CD4-positive, alpha-beta T cell treated with Interleukin-10 for 1 hour (primary cell): ENCODE results near the gene UNC13B.
"Not testable (repeated sequence)": the region's sequence is repeated elsewhere in the genome, so short reads cannot be mapped to it uniquely, and the experiment has no call there.

Source experiments
- DNase-seq: peaks from one replicate; pipeline ENCODE4 v3.0.0-alpha.2; 2020

The UNC13B gene

DNA sequence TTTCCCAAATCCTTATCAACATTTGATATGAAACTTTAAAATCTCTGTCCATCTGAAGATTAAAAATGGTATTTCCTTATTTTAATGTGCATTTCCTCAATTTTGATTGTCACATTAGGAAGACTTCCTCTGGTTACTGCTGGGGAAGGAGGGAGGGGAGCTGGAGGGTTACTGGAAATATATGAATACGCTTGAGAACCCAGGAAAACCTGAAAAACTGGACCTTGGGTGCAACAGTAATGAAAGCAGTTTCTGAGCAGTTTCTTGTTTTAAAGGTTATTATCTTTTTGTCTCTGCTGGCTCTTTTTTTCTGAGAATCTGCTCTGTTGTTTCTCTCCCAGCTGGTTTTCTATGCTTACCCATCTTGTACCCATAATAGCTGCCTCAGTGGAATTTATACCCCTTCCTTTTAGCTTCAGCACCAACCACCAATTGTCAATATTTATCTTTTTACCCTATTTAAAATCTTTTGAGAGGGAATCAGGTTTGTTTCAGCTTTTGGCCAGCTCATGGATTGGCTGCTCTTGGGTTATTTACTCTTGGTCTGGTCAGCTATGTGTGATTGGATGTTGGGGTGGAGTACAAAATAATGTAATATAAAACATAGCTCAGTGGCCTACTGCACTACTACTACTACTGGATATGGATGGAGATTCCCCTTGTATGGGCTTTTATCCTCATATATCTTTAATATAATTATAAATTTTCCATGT, 67.4 kb downstream of the UNC13B start:
- no peak for DNase-seq

DNA sequence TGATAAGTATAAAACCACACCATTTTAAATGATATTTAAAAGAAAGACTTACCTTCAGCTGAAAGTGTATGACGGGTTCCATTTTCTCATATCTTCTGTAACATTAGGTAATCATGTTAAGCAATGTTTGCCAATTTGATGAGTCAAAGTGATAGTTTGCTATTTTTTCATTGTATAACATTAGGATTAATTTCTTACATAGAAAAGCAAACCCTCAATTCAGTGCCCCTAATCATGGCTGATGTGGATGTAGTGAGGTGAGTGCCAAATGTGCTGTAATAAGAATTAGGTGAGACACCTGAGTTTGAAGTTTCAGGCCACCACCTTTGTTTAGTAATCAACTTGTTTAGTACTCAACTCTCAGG, 68.0 kb downstream of the UNC13B start:
- no peak for DNase-seq

DNA sequence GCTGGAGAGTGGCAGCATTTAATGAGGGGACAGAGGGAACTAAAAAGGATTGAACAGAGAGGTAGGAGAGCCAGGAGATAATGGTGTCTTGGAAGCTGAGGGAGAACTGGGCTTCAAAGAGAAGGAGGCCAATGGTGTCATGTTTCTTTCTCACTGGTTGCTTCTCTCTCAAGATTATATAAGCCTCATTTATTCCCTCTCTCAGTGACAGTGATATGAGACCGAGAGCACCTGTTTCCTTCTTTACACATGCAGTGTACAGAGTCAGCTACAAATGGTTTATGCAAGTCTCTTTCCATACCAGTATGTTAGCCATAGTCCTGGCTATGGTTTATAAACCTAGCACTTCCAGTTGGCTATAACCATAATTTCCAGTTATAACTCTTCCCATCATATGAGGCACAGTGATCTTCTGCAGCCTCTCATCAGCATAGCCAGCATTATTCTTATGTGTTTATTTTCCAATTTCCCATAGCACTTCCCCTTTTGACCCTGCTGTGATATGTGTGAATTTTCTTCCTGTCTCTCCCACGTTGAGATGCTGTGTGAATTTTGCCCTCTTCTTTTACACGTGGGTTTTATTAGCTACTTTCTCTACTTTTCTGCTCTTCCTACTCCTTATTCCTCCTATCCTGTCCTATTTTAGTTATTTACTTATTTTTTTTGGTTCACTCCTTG, 71.2 kb downstream of the UNC13B start:
- DNase-seq, result no peak

DNA sequence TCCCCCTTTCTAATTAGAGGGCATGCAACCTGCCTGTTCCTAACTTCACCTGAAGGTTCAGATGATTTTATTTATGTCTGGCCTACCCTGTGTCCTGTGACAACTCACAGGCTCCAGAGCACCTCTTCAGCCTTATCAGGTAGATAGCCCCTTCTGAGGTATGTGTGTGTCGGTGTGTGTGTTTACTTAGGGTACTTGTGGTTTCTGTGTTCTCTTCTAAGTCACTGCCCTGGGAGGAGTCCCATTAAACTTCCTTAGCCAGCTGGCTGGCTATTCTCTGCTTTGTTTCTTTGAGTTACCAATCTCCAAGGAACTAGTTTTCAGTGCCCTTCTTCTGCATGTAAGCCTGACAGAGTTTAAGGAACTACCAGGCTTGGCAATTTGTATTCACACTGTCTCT, 74.9 kb downstream of the UNC13B start:
- DNase-seq, result no peak

DNA sequence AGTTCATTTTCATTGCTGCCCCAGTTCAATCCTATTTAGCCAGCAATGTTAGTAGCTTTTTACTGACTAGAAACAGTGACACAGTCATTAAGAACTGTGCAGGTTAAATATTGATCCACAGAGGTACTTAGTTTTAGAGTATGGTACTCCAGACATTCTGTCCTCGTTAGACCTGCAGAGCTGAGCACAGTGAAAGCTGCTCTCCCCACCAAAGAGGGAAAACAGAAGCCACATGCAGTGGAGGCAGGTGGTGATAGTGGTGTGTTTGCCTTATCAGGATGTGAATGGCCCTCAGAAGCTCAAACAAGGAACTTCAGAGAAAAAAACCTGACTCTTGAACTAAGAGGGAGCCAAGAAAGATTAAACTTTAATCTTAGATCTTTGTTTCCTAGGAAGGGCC, 75.5 kb downstream of the UNC13B start:
- no peak for DNase-seq

DNA sequence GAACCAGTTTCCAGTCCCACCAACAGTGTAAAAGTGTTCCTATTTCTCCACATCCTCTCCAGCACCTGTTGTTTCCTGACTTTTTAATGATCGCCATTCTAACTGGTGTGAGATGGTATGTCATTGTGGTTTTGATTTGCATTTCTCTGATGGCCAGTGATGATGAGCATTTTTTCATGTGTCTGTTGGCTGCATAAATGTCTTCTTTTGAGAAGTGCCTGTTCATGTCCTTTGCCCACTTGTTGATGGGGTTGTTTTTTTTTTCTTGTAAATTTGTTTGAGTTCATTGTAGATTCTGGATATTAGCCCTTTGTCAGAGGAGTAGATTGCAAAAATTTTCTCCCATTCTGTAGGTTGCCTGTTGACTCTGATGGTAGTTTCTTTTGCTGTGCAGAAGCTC, 84.1 kb downstream of the UNC13B start:
- DNase-seq, result not testable (repeated sequence)

DNA sequence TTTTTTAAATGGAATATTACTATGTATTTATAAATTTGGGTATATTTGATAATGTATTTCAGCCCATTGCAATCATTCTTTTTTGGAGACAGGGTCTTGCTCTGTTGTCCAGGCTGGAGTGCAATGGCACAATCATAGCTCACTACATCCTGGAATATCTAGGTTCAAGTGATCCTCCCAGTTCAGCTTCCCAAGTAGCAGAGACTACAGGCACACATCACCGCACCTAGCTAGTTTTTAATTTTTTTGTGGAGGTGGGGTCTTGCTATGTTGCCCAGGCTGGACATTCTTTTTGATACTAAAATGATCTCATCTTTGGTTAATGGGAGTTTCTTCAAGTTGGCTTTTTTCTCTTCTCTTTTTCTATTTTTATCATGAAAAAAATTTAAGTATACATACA, 91.3 kb downstream of the UNC13B start:
- DNase-seq, result no peak

DNA sequence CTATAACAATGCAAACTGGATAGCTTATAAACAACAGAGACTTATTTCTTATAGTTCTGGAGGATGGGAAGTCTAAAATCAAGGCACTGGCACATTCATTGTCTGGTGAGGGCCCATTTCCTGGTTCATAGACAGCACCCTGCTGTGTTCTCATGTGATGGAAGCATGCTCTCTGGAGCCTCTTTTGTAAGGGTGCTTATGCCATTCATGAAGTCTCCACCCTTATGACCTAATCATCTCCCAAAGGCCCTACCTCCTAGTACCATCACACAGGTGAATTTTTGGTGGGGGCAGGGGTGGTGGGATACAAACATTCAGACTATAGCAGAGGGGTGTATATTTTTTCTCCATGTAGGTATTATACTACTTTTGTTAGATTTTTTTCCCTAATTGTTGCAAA, 92.4 kb downstream of the UNC13B start:
- DNase-seq, result no peak

DNA sequence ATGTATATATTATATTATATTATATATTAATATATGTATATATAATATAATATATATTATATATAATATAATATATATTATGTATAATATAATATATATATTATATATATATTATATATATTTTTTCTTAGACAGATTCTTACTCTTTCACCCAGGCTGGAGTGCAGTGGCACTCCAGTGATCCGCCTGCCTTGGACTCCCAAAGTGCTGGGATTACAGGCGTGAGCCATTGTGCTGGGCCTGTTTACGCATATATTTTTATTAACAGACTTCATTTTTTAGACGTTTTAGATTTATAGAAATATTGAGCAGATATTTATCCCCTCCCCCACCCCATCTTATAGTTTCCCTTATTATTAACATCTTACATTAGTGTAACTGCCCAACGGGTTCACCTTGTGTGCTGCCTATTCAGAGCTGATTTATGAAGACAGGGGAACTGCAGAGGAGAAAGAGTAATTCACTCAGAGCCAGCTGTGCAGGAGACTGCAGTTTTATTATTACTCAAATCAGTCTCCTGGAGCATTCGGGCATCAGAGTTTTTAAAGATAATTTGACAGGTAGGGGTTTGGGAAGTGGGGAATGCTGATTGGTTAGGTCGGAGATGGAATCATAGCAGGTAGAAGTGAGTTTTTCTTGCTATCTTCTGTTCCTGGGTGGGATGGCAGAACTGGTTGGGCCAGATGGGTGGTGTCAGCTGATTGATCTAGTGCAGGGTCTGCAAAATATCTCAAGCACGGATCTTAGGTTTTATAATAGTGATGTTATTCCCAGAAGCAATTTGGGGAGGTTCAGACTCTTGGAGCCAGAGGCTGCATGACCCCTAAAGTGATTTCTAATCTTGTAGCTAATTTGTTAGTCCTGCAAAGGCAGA, 93.4 kb downstream of the UNC13B start:
- no peak for DNase-seq

DNA sequence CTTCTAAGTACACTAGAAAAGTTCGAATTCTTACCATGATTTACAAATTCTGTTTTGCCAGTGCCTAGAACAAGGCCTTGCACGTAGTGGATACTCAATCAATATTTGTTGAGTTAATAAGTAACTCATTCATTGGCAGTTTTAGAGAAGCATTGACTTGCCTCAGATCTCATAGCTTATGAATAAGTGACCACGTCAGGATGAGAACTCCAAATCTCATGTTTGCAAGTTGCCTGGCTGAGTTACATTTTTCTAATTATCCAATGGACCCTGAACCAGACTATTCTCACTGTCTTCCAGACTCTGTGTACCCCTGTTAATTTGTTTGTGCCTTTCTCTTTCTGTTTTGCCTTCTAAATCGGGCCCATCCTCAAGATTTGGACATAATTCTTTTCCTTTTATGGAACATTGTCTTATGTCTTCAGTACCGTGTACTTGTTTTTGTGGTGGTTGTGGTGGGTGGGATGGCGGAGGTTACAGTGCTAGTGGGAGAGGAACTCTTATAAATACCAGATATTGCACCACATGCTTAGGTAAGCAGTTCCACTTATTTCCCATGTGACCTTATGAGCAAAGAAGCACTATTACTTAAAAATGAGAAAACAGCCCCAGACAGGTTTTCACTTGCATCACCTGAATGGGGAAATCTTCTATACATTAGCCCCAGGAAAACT, 96.3 kb downstream of the UNC13B start:
- no peak for DNase-seq

DNA sequence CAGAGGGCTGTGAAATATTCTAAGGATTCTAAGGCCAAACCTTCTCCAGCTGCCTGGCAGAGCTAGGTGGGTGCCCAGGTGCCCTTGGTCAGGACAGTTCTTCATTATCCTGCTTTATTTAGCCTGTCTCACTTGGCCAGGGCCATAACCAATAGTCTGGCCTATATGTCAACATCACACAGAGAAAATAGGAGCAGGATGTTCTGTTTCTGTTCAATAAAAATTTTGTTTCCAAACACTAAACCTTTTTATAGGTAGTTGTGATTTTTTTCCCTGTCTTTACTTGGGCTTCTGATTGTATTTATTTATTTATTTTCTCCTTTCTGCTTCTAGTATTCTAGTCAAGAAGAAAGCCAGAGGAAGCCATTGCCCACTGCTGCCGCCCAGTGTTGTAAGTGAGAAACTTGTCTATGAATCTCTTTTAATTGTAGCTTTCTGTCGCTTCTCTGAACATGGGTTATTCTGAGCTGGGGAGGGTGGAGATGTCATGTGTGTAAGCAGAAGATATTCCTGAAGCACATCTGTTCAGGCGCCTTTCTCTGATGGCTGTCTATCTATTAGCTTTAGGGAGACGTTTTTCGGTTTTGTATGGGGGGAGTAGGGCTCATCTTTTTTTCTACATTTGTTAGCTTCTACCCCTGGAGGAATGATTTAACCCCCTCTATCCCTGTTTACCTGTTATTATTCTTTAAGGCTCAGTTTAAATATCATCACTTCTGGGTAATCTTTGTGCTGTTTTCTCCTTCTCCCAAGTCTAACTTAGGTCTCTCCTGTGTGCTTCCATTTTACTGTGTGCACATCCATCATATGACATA, 97.1 kb downstream of the UNC13B start:
- peak; percentile 51 for DNase-seq

DNA sequence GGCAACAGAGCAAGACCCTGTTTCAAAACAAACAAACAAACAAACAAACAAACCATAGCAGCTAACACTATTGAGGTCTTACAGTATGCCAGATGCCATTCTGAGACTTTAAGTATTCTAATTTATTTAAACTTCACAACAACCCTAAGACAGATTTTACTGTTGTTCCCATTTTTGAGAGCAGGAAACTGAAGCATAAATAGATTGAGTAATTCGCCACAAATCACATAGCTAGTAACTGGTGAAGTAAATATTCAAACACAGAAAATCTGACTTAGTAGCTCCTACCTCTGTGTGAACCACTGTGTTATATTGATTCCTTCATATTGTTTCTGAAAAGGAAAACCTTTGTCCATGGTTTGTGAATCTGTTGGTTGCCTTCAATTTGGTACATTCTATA, 98.4 kb downstream of the UNC13B start:
- DNase-seq, result no peak

DNA sequence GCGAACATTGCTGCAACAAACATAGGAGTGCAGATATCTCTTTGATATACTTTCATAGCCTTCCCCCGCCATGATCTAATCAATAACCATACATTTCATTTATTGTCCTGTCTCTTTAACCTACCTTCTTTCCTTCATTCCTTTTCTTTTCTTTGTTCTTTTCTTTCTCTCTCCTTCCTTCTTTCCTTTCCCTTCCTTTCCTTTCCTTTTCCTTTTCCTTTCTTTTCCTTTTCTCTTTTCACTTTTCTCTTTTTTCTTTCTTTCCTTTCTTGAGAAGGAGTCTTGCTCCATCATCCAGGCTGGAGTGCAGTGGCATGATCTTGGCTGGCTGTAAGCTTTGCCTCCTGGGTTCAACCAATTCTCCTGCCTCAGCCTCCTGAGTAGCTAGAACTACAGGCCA, 100.3 kb downstream of the UNC13B start:
- no peak for DNase-seq

DNA sequence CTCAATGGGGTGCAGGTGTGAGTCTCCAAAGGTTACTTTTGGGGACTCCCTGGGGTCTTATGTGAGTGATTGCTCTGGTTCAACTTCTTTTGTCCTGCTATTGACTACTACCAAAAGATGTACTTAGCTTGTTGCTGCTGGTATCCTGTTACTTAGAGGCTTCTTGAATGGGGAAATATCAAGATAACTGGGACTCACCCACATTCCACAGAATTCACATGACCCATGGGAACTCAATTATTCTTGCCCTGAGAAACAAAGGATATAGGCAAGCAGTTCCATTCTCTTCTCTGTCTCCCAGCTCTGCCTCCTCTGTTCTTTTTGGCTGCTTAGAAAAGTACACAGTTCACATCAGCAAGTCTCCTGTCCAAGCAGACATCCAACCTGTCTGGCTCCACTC, 105.9 kb downstream of the UNC13B start:
- DNase-seq, result no peak

DNA sequence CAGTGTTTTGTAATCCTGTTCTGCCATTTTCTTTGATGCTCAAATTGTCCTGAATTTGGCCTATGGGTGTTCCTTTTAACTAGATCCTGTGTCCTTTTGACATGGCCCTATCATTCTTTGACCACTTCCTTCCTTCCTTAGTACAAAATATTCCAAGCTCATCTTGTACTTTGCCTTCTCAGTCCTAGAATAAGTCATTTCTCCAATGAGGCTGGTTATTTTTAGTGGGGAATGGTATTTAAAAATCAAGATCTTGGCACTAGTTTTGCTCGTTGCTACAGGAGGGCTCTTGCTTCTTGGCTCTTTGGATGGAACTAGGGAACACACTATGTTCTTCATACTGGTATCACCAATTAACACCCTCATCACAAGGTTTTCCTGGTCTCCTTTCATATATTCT, 108.1 kb downstream of the UNC13B start:
- DNase-seq, result no peak

DNA sequence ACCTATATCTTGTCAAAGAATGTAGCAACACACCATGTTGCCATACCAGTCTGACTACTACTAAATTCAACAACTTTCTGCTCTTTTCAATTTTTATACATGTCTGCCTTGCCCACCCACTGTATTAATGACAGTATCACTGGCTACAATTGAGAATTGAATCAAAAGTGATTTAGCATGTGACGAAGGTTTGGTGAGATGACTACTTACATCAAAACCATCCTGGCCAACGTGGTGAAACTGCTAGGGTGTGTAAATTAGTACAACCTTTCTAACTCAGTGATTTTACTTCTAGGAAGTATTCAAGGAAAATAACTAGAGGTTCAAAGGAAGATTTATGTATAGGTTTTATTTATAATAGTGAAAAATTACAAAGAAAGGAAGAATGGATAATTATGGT, 109.8 kb downstream of the UNC13B start:
- no peak for DNase-seq

DNA sequence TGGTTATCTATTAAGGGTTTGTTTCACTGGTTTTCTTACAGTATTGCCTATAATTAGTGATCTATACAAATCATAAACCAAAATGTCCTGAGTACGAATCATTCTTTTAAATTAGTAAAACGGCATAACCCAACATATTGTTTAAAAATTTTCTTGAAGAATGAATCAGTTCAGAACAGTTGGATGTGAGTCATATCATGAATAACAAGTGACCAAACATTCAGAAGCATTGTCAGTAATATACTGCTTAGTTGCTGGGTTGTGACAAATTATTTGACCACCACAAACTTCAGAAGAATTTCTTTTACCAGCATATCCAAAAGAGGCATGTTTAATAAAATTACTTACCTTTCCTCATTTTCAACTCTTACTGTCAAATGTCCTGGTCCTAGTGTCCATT, 111.2 kb downstream of the UNC13B start:
- no peak for DNase-seq

DNA sequence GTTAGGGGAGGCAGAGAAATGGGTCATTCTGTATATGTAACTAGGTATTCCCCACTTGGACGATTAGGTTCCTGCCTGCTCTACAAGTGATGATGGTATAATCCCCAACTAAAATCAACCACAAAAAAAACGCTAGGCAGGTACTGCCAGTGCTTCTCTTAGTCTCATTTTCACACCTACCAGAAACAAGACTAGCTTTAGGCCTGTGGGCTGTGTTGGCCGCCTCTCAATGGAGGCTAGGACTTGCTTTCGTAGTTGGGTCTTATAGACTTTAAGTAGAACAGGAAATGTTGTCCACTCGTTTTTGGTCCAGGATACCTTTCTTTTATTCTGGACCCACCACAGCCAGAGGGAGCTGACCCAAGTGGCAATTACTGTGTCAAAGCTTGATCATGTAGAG, 111.8 kb downstream of the UNC13B start:
- no peak for DNase-seq

DNA sequence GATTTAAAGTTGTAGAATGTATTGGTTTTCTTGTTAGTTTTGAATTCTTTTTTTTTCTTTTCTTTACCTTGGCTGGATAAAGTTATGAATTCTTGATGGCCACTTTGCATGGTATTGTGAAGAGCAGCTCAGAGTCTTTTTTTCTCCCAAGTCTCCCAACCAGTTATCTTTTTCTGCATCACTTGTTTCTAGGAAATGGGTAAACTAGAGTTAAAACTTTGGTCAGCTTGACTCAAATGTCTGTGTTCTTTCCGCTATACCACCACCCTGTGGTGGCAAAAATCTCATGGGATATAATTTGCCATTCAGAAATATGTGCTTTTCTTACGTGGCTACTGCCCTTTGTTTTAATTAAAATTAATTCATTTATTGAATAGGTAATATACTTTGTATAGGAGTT, 113.2 kb downstream of the UNC13B start:
- DNase-seq, result no peak

DNA sequence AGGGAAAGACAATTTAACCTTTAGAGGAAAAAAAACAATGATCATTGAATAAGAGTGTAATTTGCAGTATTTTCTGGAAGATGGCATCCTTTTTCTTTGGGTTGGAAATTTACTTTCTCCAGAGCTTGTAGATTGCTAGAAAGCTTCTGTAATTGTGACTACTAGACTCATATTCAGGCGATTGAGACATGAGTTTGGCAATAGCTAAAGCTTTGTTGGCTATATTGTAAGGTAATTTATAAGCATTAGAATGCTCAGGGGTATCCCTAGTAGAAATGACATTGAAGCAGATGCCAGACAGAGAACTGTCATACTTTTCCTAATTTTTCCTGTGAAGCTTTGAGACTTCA, 115.3 kb downstream of the UNC13B start:
- no peak for DNase-seq

DNA sequence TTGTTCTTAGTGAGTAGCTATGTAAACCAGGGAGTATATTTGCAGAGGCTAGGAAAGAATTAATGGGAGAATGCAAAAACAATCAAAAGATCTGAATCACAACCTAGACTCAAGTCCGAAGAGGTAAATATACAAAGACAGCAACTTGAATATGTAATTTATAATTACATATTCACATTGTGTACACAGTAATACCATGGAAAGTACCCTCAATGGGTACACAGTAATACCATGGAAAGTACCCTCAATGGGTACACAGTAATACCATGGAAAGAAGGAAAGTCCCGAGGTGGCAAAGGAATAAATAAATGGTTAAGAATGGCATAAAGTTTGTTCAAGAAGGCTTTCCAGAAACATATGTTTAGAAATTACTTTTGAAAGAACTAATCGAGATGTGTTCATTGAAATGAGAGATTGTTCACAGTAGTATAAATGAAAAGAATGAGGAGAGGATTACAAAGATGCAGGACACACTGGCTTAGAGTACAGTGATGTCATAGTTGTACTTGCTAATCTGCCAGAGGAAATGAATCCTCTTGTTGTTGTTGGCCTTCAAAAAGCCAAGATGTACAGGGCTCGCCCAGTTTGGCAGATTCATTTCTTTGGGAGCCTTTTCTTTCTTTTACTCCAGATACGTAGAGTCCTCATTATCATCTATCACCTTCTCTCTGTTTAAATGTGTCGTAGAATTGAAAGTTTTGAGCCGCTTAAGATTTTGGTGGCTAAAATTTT, 116.0 kb downstream of the UNC13B start:
- no peak for DNase-seq

DNA sequence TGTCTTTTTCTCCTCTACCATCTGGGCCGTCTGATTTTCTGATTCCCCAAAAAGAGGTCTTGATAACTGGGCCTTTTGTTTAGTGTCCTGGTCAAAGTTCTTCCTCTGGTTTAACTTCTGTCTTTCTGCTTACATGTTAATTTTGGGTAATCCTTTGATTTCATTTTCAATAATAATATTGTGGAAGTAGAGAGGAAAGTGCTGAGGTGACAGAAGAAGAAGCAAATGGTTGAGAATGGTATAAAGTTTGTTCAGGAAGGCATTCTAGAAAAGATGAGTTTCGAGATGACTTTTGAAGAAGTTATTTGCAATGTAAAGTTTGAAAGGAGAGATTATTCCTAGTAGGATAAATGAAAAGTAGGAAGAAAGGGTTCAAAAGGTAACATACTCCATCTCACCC, 118.1 kb downstream of the UNC13B start:
- DNase-seq, result no peak
